H9 (cell line): ENCODE data around the gene PIK3R5. TPM values are rescaled to one million over a fixed set of nuclear protein-coding genes. Genes with fewer than 3 reads are reported as not detected.

Experiments used
- DNase-seq: peaks from one replicate; pipeline ENCODE4 v3.0.0-alpha.2; 2017
- H2AFZ ChIP-seq: one replicate; pipeline ENCODE4 v1.6.1; 2013; ENCODE audit warnings: mild to moderate bottlenecking, low read length, control low read depth, moderate library complexity
- H2AK5ac ChIP-seq: 2 replicates; pipeline ENCODE4 v1.6.1; 2013; ENCODE audit warnings: low read length, control low read depth, mixed read lengths; ENCODE audit not compliant: insufficient read length
- H2BK120ac ChIP-seq: one replicate; pipeline ENCODE4 v1.6.1; 2013; ENCODE audit warnings: low read depth, mild to moderate bottlenecking, low read length, control low read depth, inconsistent platforms; ENCODE audit not compliant: poor library complexity, severe bottlenecking
- H2BK12ac ChIP-seq: 2 replicates; pipeline ENCODE4 v1.6.1; 2013; ENCODE audit warnings: low read length, control low read depth, mixed read lengths, low read depth; ENCODE audit not compliant: insufficient read length
- H2BK15ac ChIP-seq: 2 replicates; pipeline ENCODE4 v1.6.1; 2013; ENCODE audit warnings: low read depth, low read length, control low read depth
- H2BK20ac ChIP-seq: one replicate; pipeline ENCODE4 v1.6.1; 2013; ENCODE audit warnings: low read depth, mild to moderate bottlenecking, low read length, control low read depth, inconsistent platforms; ENCODE audit not compliant: poor library complexity, severe bottlenecking
- H2BK5ac ChIP-seq: 2 replicates; pipeline ENCODE4 v1.6.1; 2013; ENCODE audit warnings: low read length, control low read depth, mixed read lengths; ENCODE audit not compliant: insufficient read length
- H3K14ac ChIP-seq: 2 replicates; pipeline ENCODE4 v1.6.1; 2013; ENCODE audit warnings: low read length, control low read depth; ENCODE audit not compliant: insufficient read depth
- H3K18ac ChIP-seq: 2 replicates; pipeline ENCODE4 v1.6.1; 2013; ENCODE audit warnings: low read depth, mild to moderate bottlenecking, mixed read lengths, low read length, control low read depth; ENCODE audit not compliant: insufficient read length
- H3K23ac ChIP-seq: 2 replicates; pipeline ENCODE4 v1.6.1; 2013; ENCODE audit warnings: low read length, control low read depth, mixed read lengths, low read depth; ENCODE audit not compliant: insufficient read length
- H3K23me2 ChIP-seq: 2 replicates; pipeline ENCODE4 v1.6.1; 2013; ENCODE audit warnings: low read depth, mild to moderate bottlenecking, mixed read lengths, low read length, control low read depth; ENCODE audit not compliant: insufficient read length, poor library complexity, severe bottlenecking
- H3K27ac ChIP-seq: 2 replicates; pipeline ENCODE4 v1.5.1; 2013; ENCODE audit warnings: low read length, control low read depth, mixed read lengths, low read depth; ENCODE audit not compliant: insufficient read length
- H3K27me3 ChIP-seq: 2 replicates; pipeline ENCODE4 v1.6.1; 2013; ENCODE audit warnings: low read length, control low read depth, inconsistent platforms; ENCODE audit not compliant: insufficient read depth
- H3K4ac ChIP-seq: 2 replicates; pipeline ENCODE4 v1.6.1; 2013; ENCODE audit warnings: low read depth, mild to moderate bottlenecking, control low read depth, inconsistent platforms, low read length, moderate library complexity
- H3K4me1 ChIP-seq: 2 replicates; pipeline ENCODE4 v1.6.1; 2013; ENCODE audit warnings: low read length, control low read depth, inconsistent platforms; ENCODE audit not compliant: insufficient read depth
- H3K4me2 ChIP-seq: 2 replicates; pipeline ENCODE4 v1.6.1; 2013; ENCODE audit warnings: low read length, control low read depth, mixed read lengths; ENCODE audit not compliant: insufficient read length, insufficient read depth
- H3K56ac ChIP-seq: 2 replicates; pipeline ENCODE4 v1.6.1; 2013; ENCODE audit warnings: low read depth, mild to moderate bottlenecking, mixed read lengths, low read length, control low read depth; ENCODE audit not compliant: insufficient read length
- H3K79me1 ChIP-seq: 2 replicates; pipeline ENCODE4 v1.6.1; 2013; ENCODE audit warnings: low read depth, mild to moderate bottlenecking, moderate library complexity, low read length, control low read depth, inconsistent platforms; ENCODE audit not compliant: insufficient read depth, poor library complexity, severe bottlenecking
- H3K79me2 ChIP-seq: 2 replicates; pipeline ENCODE4 v1.6.1; 2013; ENCODE audit warnings: low read length, control low read depth, inconsistent platforms; ENCODE audit not compliant: insufficient read depth
- H3K9ac ChIP-seq: 2 replicates; pipeline ENCODE4 v1.6.1; 2013; ENCODE audit warnings: low read length, control low read depth, mixed read lengths; ENCODE audit not compliant: insufficient read length; ENCODE audit errors: extremely low read depth
- H3K9me3 ChIP-seq: one replicate; pipeline ENCODE4 v1.6.1; 2013; ENCODE audit warnings: low read depth, low read length, inconsistent platforms; ENCODE audit not compliant: control insufficient read depth
- H3T11ph ChIP-seq: one replicate; pipeline ENCODE4 v1.6.1; 2013; ENCODE audit warnings: mild to moderate bottlenecking, low read length, control low read depth, inconsistent platforms
- H4K20me1 ChIP-seq: one replicate; pipeline ENCODE4 v1.6.1; 2013; ENCODE audit not compliant: control insufficient read depth, insufficient read length, insufficient read depth
- H4K5ac ChIP-seq: 2 replicates; pipeline ENCODE4 v1.6.1; 2013; ENCODE audit warnings: low read depth, mild to moderate bottlenecking, mixed read lengths, low read length, control low read depth; ENCODE audit not compliant: insufficient read length
- H4K8ac ChIP-seq: replicated peaks from 2 replicates; pipeline ENCODE4 v1.6.1; 2013; ENCODE audit warnings: low read length, control low read depth, mixed read lengths, low read depth; ENCODE audit not compliant: insufficient read length
- H4K91ac ChIP-seq: 2 replicates; pipeline ENCODE4 v1.6.1; 2013; ENCODE audit warnings: low read depth, mild to moderate bottlenecking, moderate library complexity, mixed read lengths, low read length, control low read depth; ENCODE audit not compliant: insufficient read length
- H3K27ac Mint-ChIP-seq, 3 experiments: 2 replicates in 2 of 3; 3 replicates in 1 of 3; pipeline ENCODE4 v1.8.0; 2020 to 2021; ENCODE audit warnings: mixed read lengths in 3 of 3, mild to moderate bottlenecking in 1 of 3, moderate library complexity in 1 of 3
- H3K27me3 Mint-ChIP-seq: 2 replicates; pipeline ENCODE4 v1.8.0; 2021; ENCODE audit warnings: low read depth, mild to moderate bottlenecking, moderate library complexity, mixed read lengths
- H3K36me3 Mint-ChIP-seq, 3 experiments: 2 replicates in 2 of 3; 3 replicates in 1 of 3; pipeline ENCODE4 v1.8.0; 2020 to 2021; ENCODE audit warnings: low read depth in 3 of 3, mixed read lengths in 3 of 3; ENCODE audit not compliant: insufficient read depth in 1 of 3
- H3K4me1 Mint-ChIP-seq, 2 experiments: 2 replicates each; pipeline ENCODE4 v1.8.0; 2020; ENCODE audit warnings: mixed read lengths in 2 of 2
- H3K4me3 Mint-ChIP-seq, 2 experiments: 2 replicates in 1 of 2; 3 replicates in 1 of 2; pipeline ENCODE4 v1.8.0; 2020 to 2021; ENCODE audit warnings: mild to moderate bottlenecking in 2 of 2, mixed read lengths in 2 of 2, moderate library complexity in 1 of 2
- H3K9me3 Mint-ChIP-seq, 2 experiments: 2 replicates in 1 of 2; 3 replicates in 1 of 2; pipeline ENCODE4 v1.8.0; 2020; ENCODE audit warnings: mild to moderate bottlenecking in 2 of 2, mixed read lengths in 2 of 2, moderate library complexity in 1 of 2
- total RNA-seq: library from RNA; stranded (reverse); gene quantifications from 2 replicates; pipeline ENCODE4 v1.2.1, GENCODE V29; 2021
- TF ChIP-seq, protein P1 (sequence below): fragments of 200-600 bp; sonication (generic); conservative IDR thresholded peaks from 3 replicates; pipeline ENCODE4 v1.8.0; 2021; ENCODE audit warnings: antibody characterized with exemption, mild to moderate bottlenecking

Gene PIK3R5
- total RNA-seq, 1 experiment from 2014 or later, result 1.4 TPM

DNA sequence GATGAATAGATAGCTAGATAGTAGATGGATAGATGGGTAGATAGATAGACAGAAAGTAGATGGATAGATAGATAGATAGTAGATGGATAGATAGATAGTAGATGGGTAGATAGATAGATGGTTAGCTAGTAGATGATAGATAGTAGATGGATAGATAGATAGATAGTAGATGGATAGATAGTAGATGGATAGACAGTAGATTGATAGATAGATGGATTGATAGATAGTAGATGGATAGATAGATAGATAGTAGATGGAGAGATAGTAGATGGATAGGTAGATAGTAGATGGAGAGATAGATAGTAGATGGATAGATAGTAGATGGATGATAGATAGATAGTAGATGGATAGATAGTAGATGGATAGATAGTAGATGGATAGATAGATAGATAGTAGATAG is 40.4 kb downstream of the PIK3R5 start:
- H2BK5ac ChIP-seq, result no peak overlapping the region
- H2BK20ac ChIP-seq, result no peak overlapping the region
- no peak overlapping the region for H3K4ac ChIP-seq
- Mint-ChIP-seq H3K27ac (no peak overlapping the region), H3K9me3 (peaks cover 24 to 31% of the 10 kb centered on the region in 2 experiments), H3K4me3 (no peak overlapping the region), H3K27me3 (peaks cover 14% of the 10 kb centered on the region), H3K36me3 (peaks cover 0 to 6% (median 2%) of the 10 kb centered on the region in 3 experiments; a peak in 5 of 7 replicates), H3K4me1 (no peaks in the 10 kb centered on the region)
- no peaks in the 10 kb centered on the region for H3K79me1 ChIP-seq
- DNase-seq, result no peak
- no peaks in the 10 kb centered on the region for H3K4me1 ChIP-seq
- no peaks in the 10 kb centered on the region for H4K20me1 ChIP-seq
- no peak overlapping the region for H2BK12ac ChIP-seq
- H4K91ac ChIP-seq, result no peak overlapping the region
- H2AK5ac ChIP-seq, result no peak overlapping the region
- H4K5ac ChIP-seq, result no peak overlapping the region
- no peaks in the 10 kb centered on the region for H3K79me2 ChIP-seq
- no peak overlapping the region for H4K8ac ChIP-seq
- H3K4me2 ChIP-seq, result no peak overlapping the region
- H3K23ac ChIP-seq, result no peak overlapping the region
- H3K27me3 ChIP-seq, result no peaks in the 10 kb centered on the region
- H3K9ac ChIP-seq, result no peak overlapping the region
- H2AFZ ChIP-seq, result no peak overlapping the region
- H2BK15ac ChIP-seq, result no peak overlapping the region
- no peak overlapping the region for H2BK120ac ChIP-seq
- no peaks in the 10 kb centered on the region for H3K23me2 ChIP-seq
- TF ChIP-seq, protein P1, sequence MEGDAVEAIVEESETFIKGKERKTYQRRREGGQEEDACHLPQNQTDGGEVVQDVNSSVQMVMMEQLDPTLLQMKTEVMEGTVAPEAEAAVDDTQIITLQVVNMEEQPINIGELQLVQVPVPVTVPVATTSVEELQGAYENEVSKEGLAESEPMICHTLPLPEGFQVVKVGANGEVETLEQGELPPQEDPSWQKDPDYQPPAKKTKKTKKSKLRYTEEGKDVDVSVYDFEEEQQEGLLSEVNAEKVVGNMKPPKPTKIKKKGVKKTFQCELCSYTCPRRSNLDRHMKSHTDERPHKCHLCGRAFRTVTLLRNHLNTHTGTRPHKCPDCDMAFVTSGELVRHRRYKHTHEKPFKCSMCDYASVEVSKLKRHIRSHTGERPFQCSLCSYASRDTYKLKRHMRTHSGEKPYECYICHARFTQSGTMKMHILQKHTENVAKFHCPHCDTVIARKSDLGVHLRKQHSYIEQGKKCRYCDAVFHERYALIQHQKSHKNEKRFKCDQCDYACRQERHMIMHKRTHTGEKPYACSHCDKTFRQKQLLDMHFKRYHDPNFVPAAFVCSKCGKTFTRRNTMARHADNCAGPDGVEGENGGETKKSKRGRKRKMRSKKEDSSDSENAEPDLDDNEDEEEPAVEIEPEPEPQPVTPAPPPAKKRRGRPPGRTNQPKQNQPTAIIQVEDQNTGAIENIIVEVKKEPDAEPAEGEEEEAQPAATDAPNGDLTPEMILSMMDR, result no peak
- H3K18ac ChIP-seq, result no peak overlapping the region
- H3T11ph ChIP-seq, result no peak overlapping the region
- H3K14ac ChIP-seq, result no peak overlapping the region
- H3K27ac ChIP-seq, result no peak overlapping the region
- peaks cover 12% of the 10 kb centered on the region for H3K9me3 ChIP-seq
- no peak overlapping the region for H3K56ac ChIP-seq
